K562 (cell line): Measurements from ENCODE around the gene KCTD15. TPM values are rescaled to one million over a fixed set of nuclear protein-coding genes. Genes with fewer than 3 reads are reported as not detected.

ENCODE experiments used
- IFI16 ChIP-seq: fragments of 250-450 bp; sonication (Bioruptor Pico); IDR thresholded peaks from 2 replicates; pipeline ENCODE4 v2.1.2; 2022; ENCODE audit warnings: mild to moderate bottlenecking, inconsistent platforms
- MYNN ChIP-seq, 2 experiments: sonication (generic); formaldehyde crosslinking in 1 of 2; IDR thresholded peaks; 2 replicates each; pipeline versions ENCODE4 v1.5.0 to v1.6.1; 2016 to 2020; ENCODE audit warnings: antibody characterized with exemption in 1 of 2, missing genetic modification reagents in 1 of 2
- RNF2 ChIP-seq: sonication (generic); IDR thresholded peaks from 2 replicates; pipeline ENCODE4 v1.6.1; 2016
- SIX5 ChIP-seq, 2 experiments: IDR thresholded peaks; 2 replicates each; pipeline ENCODE4 v1.6.1; 2011; ENCODE audit warnings: low read length in 2 of 2, borderline replicate concordance in 1 of 2, low read depth in 1 of 2, mild to moderate bottlenecking in 1 of 2, moderate library complexity in 1 of 2; ENCODE audit not compliant: insufficient read depth in 1 of 2
- ZBTB12 ChIP-seq: fragments of 250-450 bp; sonication (Bioruptor Pico); IDR thresholded peaks from 2 replicates; pipeline ENCODE4 v1.4.0; 2020
- ZNF224 ChIP-seq: sonication (generic); formaldehyde crosslinking; IDR thresholded peaks from 2 replicates; pipeline ENCODE4 v1.8.0; 2022; ENCODE audit warnings: mild to moderate bottlenecking, missing genetic modification reagents
- polyA plus RNA-seq, 8 experiments: library from polyadenylated mRNA; depleted of rRNA in 4 of 8; stranded (reverse) in 5 of 8; unstranded in 3 of 8; fragments of >200 nt; fragmentation: Nextera tagmentation in 2 of 8; fragmentation: Illumina TruSeq in 1 of 8; extraction: Ambion mirVana in 2 of 8; extraction: Trizol in 1 of 8; gene quantifications; 2 replicates each; pipeline versions ENCODE4 v1.2.1 to v1.2.3, GENCODE V29; 2011 to 2014; ENCODE audit warnings: inconsistent platforms in 1 of 8, missing spikeins in 1 of 8
- total RNA-seq, 7 experiments: library from RNA; depleted of rRNA in 6 of 7; stranded (reverse); fragments of >200 nt in 6 of 7; fragmentation: Illumina TruSeq in 2 of 7; extraction: Trizol in 2 of 7; gene quantifications; 2 replicates each; pipeline versions ENCODE4 v1.2.1 to v1.2.3, GENCODE V29; 2011 to 2021; ENCODE audit warnings: low replicate concordance in 1 of 7
- TF ChIP-seq, protein P1 (sequence below), 2 experiments: fragments of 450-650 bp; formaldehyde crosslinking in 1 of 2; IDR thresholded peaks; 2 replicates each; pipeline versions ENCODE4 v1.4.0 to v1.6.1; 2014 to 2020; ENCODE audit warnings: mild to moderate bottlenecking in 2 of 2, borderline replicate concordance in 1 of 2, low read depth in 1 of 2

KCTD15 gene
- total and polyA plus RNA-seq, 9 of the 15 experiments (the other 6 are each of a cell fraction or from before 2014, with no cell fraction given): 1.7 to 49.0 (median 11.8) TPM

DNA sequence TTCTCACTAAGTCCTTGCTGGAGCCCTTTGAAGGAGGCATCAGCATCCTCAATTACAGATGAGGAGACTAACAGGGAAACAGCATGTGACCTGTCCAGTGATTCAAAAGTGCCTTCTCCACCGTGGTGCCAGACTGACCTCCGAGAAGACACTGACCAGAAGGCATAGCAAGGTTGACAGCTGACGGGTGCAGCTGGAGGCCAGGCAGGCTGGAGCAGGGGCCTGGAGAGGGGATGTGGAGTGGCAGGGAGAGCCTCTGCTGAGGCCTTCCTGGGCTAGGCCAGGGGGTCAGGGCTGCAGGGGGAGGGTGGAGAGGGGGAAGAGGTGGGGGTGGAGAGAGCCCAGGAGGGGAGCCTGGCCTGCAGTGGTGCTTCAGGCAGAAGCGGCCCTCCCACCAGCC lies 66.3 kb downstream of the KCTD15 start (continued):
- TF ChIP-seq, protein P1, sequence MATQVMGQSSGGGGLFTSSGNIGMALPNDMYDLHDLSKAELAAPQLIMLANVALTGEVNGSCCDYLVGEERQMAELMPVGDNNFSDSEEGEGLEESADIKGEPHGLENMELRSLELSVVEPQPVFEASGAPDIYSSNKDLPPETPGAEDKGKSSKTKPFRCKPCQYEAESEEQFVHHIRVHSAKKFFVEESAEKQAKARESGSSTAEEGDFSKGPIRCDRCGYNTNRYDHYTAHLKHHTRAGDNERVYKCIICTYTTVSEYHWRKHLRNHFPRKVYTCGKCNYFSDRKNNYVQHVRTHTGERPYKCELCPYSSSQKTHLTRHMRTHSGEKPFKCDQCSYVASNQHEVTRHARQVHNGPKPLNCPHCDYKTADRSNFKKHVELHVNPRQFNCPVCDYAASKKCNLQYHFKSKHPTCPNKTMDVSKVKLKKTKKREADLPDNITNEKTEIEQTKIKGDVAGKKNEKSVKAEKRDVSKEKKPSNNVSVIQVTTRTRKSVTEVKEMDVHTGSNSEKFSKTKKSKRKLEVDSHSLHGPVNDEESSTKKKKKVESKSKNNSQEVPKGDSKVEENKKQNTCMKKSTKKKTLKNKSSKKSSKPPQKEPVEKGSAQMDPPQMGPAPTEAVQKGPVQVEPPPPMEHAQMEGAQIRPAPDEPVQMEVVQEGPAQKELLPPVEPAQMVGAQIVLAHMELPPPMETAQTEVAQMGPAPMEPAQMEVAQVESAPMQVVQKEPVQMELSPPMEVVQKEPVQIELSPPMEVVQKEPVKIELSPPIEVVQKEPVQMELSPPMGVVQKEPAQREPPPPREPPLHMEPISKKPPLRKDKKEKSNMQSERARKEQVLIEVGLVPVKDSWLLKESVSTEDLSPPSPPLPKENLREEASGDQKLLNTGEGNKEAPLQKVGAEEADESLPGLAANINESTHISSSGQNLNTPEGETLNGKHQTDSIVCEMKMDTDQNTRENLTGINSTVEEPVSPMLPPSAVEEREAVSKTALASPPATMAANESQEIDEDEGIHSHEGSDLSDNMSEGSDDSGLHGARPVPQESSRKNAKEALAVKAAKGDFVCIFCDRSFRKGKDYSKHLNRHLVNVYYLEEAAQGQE (IDR thresholded peaks at IDR 0.05; ENCODE audit: borderline replicate concordance): no peak
- TF ChIP-seq, protein P1 (CRISPR knock-in tag; IDR thresholded peaks at IDR 0.05; ENCODE audit: low read depth): no peak
- TF ChIP-seq IFI16 (CRISPR knock-in tag) (no peak), RNF2 (no peak), ZNF224 (no peak), ZBTB12 (CRISPR knock-in tag) (no peak), SIX5 (IDR thresholded peaks at IDR 0.05; ENCODE audit: borderline replicate concordance in 1 of 2, insufficient read depth in 1 of 2, low read depth in 1 of 2, low read length in 2 of 2) (no peak), MYNN (IDR thresholded peaks at IDR 0.05) (no peak), MYNN (CRISPR knock-in tag; IDR thresholded peaks at IDR 0.05) (no peak)
